GM12878 (cell line): ENCODE results near the gene CACNA2D3.

Experiments used
- CEBPZ ChIP-seq: fragments of 150-350 bp; IDR thresholded peaks from 2 replicates; pipeline ENCODE4 v1.6.1; 2016; ENCODE audit warnings: low read depth, low read length
- CTCF ChIP-seq, 3 experiments: IDR thresholded peaks in 2 of 3; conservative IDR thresholded peaks in 1 of 3; 2 replicates each; pipeline ENCODE4 v1.5.1; 2011; ENCODE audit warnings: low read depth in 3 of 3, low read length in 3 of 3, mild to moderate bottlenecking in 3 of 3, control low read depth in 2 of 3, moderate library complexity in 2 of 3, inconsistent platforms in 1 of 3, mixed read lengths in 1 of 3; ENCODE audit not compliant: control insufficient read depth in 2 of 3, insufficient read depth in 1 of 3; ENCODE audit errors: extremely low read depth in 1 of 3
- EP300 ChIP-seq, 2 experiments: fragments of 150-350 bp in 1 of 2; IDR thresholded peaks; 2 replicates each; pipeline ENCODE4 v1.6.1; 2011 to 2012; ENCODE audit warnings: low read depth in 2 of 2, low read length in 2 of 2, borderline replicate concordance in 1 of 2, improper control_type of control experiment in 1 of 2, inconsistent platforms in 1 of 2; ENCODE audit not compliant: control insufficient read depth in 1 of 2
- HDAC2 ChIP-seq: fragments of 200-600 bp; sonication (generic); IDR thresholded peaks from 2 replicates; pipeline ENCODE4 v1.6.1; 2017
- NFYB ChIP-seq: IDR thresholded peaks from 2 replicates; pipeline ENCODE4 v1.6.1; 2011; ENCODE audit warnings: low read depth, mild to moderate bottlenecking, low read length, improper control_type of control experiment, moderate library complexity; ENCODE audit not compliant: insufficient read depth
- POLR2A ChIP-seq: IDR thresholded peaks from 2 replicates; pipeline ENCODE4 v1.6.1; 2011; ENCODE audit warnings: low read depth, mild to moderate bottlenecking, low read length
- SP1 ChIP-seq: IDR thresholded peaks from one replicate; pipeline ENCODE4 v1.6.1; 2011; ENCODE audit warnings: low read depth, low read length

GRCh38 chr3:54235998-54236397 is 113.6 kb downstream of the CACNA2D3 start:
- no peak for TF ChIP-seq HDAC2
- TF ChIP-seq NFYB, result no peak
- TF ChIP-seq EP300 (IDR thresholded peaks at IDR 0.05; ENCODE audit: borderline replicate concordance in 1 of 2, control insufficient read depth in 1 of 2, low read depth in 2 of 2, low read length in 2 of 2), result no peak
- no peak for TF ChIP-seq POLR2A
- no peak for TF ChIP-seq CTCF (IDR thresholded peaks at IDR 0.05 in 2 of 3, conservative IDR thresholded peaks at IDR 0.05 in 1 of 3; ENCODE audit: control insufficient read depth in 2 of 3, extremely low read depth in 1 of 3, insufficient read depth in 1 of 3, low read depth in 3 of 3, low read length in 3 of 3)
- TF ChIP-seq CEBPZ, result no peak
- no peak for TF ChIP-seq SP1
